ENCODE measurements around the gene LSM11.

Gene LSM11

DNA sequence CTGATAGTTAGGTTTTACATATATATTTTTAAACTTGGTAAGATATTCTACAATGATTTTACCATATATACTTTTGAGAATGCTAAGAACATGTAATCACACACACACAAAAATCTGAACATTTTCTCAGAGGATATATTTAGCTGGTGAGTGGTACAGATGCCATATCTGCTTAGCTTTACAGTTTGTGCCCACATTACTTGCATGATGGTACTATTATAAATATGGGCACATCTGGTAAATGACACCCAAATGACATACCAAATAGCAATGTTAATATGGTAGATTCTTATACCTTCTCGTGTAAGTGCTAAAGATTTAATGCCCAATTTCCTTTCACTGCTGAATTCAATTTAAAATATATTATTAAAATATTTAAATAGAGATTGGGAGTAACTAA, 56.6 kb downstream of the LSM11 start:
- FAIRE-seq = no peak
- DNase-seq (ENCODE audit: insufficient read length, low spot score) = no peak
- TF ChIP-seq POLR2AphosphoS5 (IDR thresholded peaks at IDR 0.05; ENCODE audit: low read depth, low read length) (no peak), POU2F2 (IDR thresholded peaks at IDR 0.05; ENCODE audit: low read depth, low read length) (no peak), TAF1 (IDR thresholded peaks at IDR 0.05; ENCODE audit: low read depth, low read length) (no peak), PAX5 (IDR thresholded peaks at IDR 0.05; ENCODE audit: insufficient read depth, low read length, severe bottlenecking) (no peak), SPI1 (IDR thresholded peaks at IDR 0.05; ENCODE audit: low read depth, low read length) (no peak), POLR2A (IDR thresholded peaks at IDR 0.05; ENCODE audit: low read depth, low read length) (no peak)

DNA sequence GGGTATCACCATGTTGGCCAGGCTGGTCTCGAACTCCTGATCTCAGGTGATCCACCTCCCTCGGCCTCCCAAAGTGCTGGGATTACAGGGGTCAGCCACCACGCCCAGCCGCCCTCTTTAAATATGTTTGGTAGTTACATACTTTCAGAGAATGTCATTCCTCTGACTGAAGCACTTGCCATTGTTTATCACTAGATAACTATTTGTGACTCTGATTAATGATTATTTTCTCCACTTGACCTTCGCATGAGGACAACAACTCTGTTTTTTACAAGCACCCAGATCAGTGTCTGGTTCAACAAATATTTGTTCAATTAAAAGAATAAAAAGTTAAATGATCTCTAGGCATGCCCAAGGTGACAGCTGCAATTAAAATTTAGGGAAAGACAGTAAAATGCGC, 59.2 kb downstream of the LSM11 start:
- no peak for TF ChIP-seq TAF1 (IDR thresholded peaks at IDR 0.05; ENCODE audit: low read depth, low read length)
- no peak for TF ChIP-seq POLR2AphosphoS5 (IDR thresholded peaks at IDR 0.05; ENCODE audit: low read depth, low read length)
- TF ChIP-seq POLR2A (IDR thresholded peaks at IDR 0.05; ENCODE audit: low read depth, low read length) = no peak
- TF ChIP-seq PAX5 (IDR thresholded peaks at IDR 0.05; ENCODE audit: insufficient read depth, low read length, severe bottlenecking) = no peak
- TF ChIP-seq POU2F2 (IDR thresholded peaks at IDR 0.05; ENCODE audit: low read depth, low read length) = no peak
- TF ChIP-seq SPI1 (IDR thresholded peaks at IDR 0.05; ENCODE audit: low read depth, low read length) = no peak
- DNase-seq (ENCODE audit: insufficient read length, low spot score) = no peak
- FAIRE-seq = no peak

- FAIRE-seq = no peak
- DNase-seq (ENCODE audit: insufficient read length, low spot score) = no peak
- TF ChIP-seq SPI1 (IDR thresholded peaks at IDR 0.05; ENCODE audit: low read depth, low read length) (no peak), POU2F2 (IDR thresholded peaks at IDR 0.05; ENCODE audit: low read depth, low read length) (no peak), TAF1 (IDR thresholded peaks at IDR 0.05; ENCODE audit: low read depth, low read length) (no peak), POLR2AphosphoS5 (IDR thresholded peaks at IDR 0.05; ENCODE audit: low read depth, low read length) (no peak), POLR2A (IDR thresholded peaks at IDR 0.05; ENCODE audit: low read depth, low read length) (no peak), PAX5 (IDR thresholded peaks at IDR 0.05; ENCODE audit: insufficient read depth, low read length, severe bottlenecking) (no peak)
Measured at GRCh38 chr5:157808043-157808442, 64.5 kb downstream of the LSM11 start.

Data from GM12891 (cell line).